ENCODE data around the gene SGO2.

SGO2 gene

GRCh38 chr2:200525066-200525465 is 941 bp upstream of the SGO2 start:
- no peak overlapping the region for H3K27ac ChIP-seq
- no peaks in the 10 kb centered on the region for H3K27me3 ChIP-seq (ENCODE audit: insufficient read depth, low read depth, severe bottlenecking)
- H3K9me3 ChIP-seq (ENCODE audit: severe bottlenecking), result no peaks in the 10 kb centered on the region
- no peaks in the 10 kb centered on the region for H3K36me3 ChIP-seq
- no peak for DNase-seq
- no peak for TF ChIP-seq CTCF (IDR thresholded peaks at IDR 0.05; ENCODE audit: low read depth, low read length)
- no peak overlapping the region for H3K4me3 ChIP-seq (ENCODE audit: low read depth, low read length)

- Histone ChIP-seq H3K9me3 (ENCODE audit: severe bottlenecking) (no peaks in the 10 kb centered on the region), H3K27me3 (ENCODE audit: insufficient read depth, low read depth, severe bottlenecking) (no peaks in the 10 kb centered on the region), H3K27ac (no peak overlapping the region; the same call in 1 of the 2 replicates), H3K36me3 (no peaks in the 10 kb centered on the region; the same call in 1 of the 2 replicates), H3K4me3 (ENCODE audit: low read depth, low read length) (peak overlapping the region; percentile 90)
- no peak for TF ChIP-seq CTCF (IDR thresholded peaks at IDR 0.05; ENCODE audit: low read depth, low read length)
- no peak for DNase-seq
These were observed 491 bp upstream of the SGO2 start for GRCh38 chr2:200525551-200525881.

GRCh38 chr2:200528228-200528627 is 2.2 kb downstream of the SGO2 start:
- no peak for TF ChIP-seq CTCF (IDR thresholded peaks at IDR 0.05; ENCODE audit: low read depth, low read length)
- Histone ChIP-seq H3K36me3 (peaks cover 2% of the 10 kb centered on the region; the same call in 1 of the 2 replicates), H3K27ac (no peak overlapping the region), H3K27me3 (ENCODE audit: insufficient read depth, low read depth, severe bottlenecking) (no peaks in the 10 kb centered on the region), H3K4me3 (ENCODE audit: low read depth, low read length) (no peak overlapping the region), H3K9me3 (ENCODE audit: severe bottlenecking) (no peaks in the 10 kb centered on the region)
- DNase-seq, result no peak

GRCh38 chr2:200533754-200534153 is 7.7 kb downstream of the SGO2 start:
- Histone ChIP-seq H3K27ac (no peak overlapping the region), H3K36me3 (peaks cover 21% of the 10 kb centered on the region), H3K9me3 (ENCODE audit: severe bottlenecking) (no peaks in the 10 kb centered on the region), H3K4me3 (ENCODE audit: low read depth, low read length) (no peak overlapping the region), H3K27me3 (ENCODE audit: insufficient read depth, low read depth, severe bottlenecking) (no peaks in the 10 kb centered on the region)
- TF ChIP-seq CTCF (IDR thresholded peaks at IDR 0.05; ENCODE audit: low read depth, low read length), result no peak
- DNase-seq, result no peak

GRCh38 chr2:200534572-200534971 is 8.6 kb downstream of the SGO2 start:
- no peaks in the 10 kb centered on the region for H3K27me3 ChIP-seq (ENCODE audit: insufficient read depth, low read depth, severe bottlenecking)
- H3K27ac ChIP-seq, result no peak overlapping the region
- TF ChIP-seq CTCF (IDR thresholded peaks at IDR 0.05; ENCODE audit: low read depth, low read length), result no peak
- H3K36me3 ChIP-seq, result peaks cover 21% of the 10 kb centered on the region
- DNase-seq, result no peak
- no peak overlapping the region for H3K4me3 ChIP-seq (ENCODE audit: low read depth, low read length)
- no peaks in the 10 kb centered on the region for H3K9me3 ChIP-seq (ENCODE audit: severe bottlenecking)

- no peak for DNase-seq
- Histone ChIP-seq H3K4me3 (ENCODE audit: low read depth, low read length) (no peak overlapping the region), H3K27ac (no peak overlapping the region), H3K27me3 (ENCODE audit: insufficient read depth, low read depth, severe bottlenecking) (no peaks in the 10 kb centered on the region), H3K9me3 (ENCODE audit: severe bottlenecking) (no peaks in the 10 kb centered on the region), H3K36me3 (peaks cover 43% of the 10 kb centered on the region)
- TF ChIP-seq CTCF (IDR thresholded peaks at IDR 0.05; ENCODE audit: low read depth, low read length), result no peak
These were observed 12.1 kb downstream of the SGO2 start for GRCh38 chr2:200538139-200538538.

Data from WERI-Rb-1 (cell line).